HepG2 (cell line): ENCODE measurements around the gene BLVRA. TPM values are rescaled to one million over a fixed set of nuclear protein-coding genes. Genes with fewer than 3 reads are reported as not detected.

Experiments
- ATAC-seq: fragments of 200-7000 bp; cut with Tn5 transposase; 3 replicates; pipeline ENCODE4 v1.9.1; 2020; ENCODE audit warnings: mild to moderate bottlenecking, moderate library complexity
- BruUV-seq: library from RNA; stranded (reverse); fragments of 400-500 nt; replicated peaks from 2 replicates; lab custom pipeline; 2021; lab: Mats Ljungman, UMichigan
- CTCF ChIA-PET: fragments of 300-600 bp; formaldehyde crosslinking; extraction: SDS; loops from one replicate; lab custom pipeline; 2021; ENCODE audit warnings: low total read pairs, inconsistent platforms, low intra/inter-chr PET ratio; lab: Yijun Ruan, JAX
- POLR2A ChIA-PET: fragments of 350-600 bp; sonication (Branson Sonifier 250); formaldehyde crosslinking; loops from one replicate; lab custom pipeline; 2020; ENCODE audit warnings: antibody characterized with exemption, inconsistent platforms; lab: Yijun Ruan, JAX
- DNase-seq: peaks from one replicate; pipeline ENCODE4 v3.0.0-alpha.2; 2015; ENCODE audit warnings: low spot score
- FAIRE-seq: peaks from 3 replicates; lab custom pipeline; 2011; peaks lifted over from hg19 to GRCh38; lab: Jason Lieb, UNC
- H2AFZ ChIP-seq: one replicate; pipeline ENCODE4 v1.6.1; 2011; ENCODE audit warnings: low read length, inconsistent platforms
- H3K27ac ChIP-seq: fragments of 300-600 bp; 3 replicates; pipeline ENCODE4 v1.8.0; 2011; ENCODE audit warnings: mixed run types, mild to moderate bottlenecking, mixed read lengths, low read length, inconsistent platforms; ENCODE audit not compliant: insufficient read depth; ENCODE audit errors: extremely low read length
- H3K27me3 ChIP-seq, 2 experiments: fragments of 200-600 bp in 1 of 2; 2 replicates in 1 of 2; 3 replicates in 1 of 2; pipeline versions ENCODE4 v1.6.0 to v1.8.0; 2011; ENCODE audit warnings: low read length in 2 of 2, mild to moderate bottlenecking in 2 of 2, moderate library complexity in 2 of 2, inconsistent platforms in 1 of 2; ENCODE audit not compliant: insufficient read depth in 2 of 2, control insufficient read depth in 1 of 2
- H3K36me3 ChIP-seq, 2 experiments: fragments of 200-600 bp in 1 of 2; replicated peaks in 1 of 2; 2 replicates in 1 of 2; 3 replicates in 1 of 2; pipeline versions ENCODE4 v1.5.1 to v1.8.0; 2011; ENCODE audit warnings: low read length in 2 of 2, inconsistent platforms in 1 of 2; ENCODE audit not compliant: insufficient read depth in 2 of 2, control insufficient read depth in 1 of 2
- H3K4me1 ChIP-seq: 2 replicates; pipeline ENCODE4 v1.5.1; 2012; ENCODE audit warnings: low read length, inconsistent platforms; ENCODE audit not compliant: insufficient read depth
- H3K4me2 ChIP-seq: 2 replicates; pipeline ENCODE4 v1.6.0; 2011; ENCODE audit warnings: low read depth, low read length, inconsistent platforms
- H3K4me3 ChIP-seq, 3 experiments: fragments of 200-600 bp in 1 of 3; sonication (generic), shearing (Covaris generic) in 1 of 3; replicated peaks in 1 of 3; 2 replicates each; pipeline ENCODE4 v1.5.1; 2011 to 2016; ENCODE audit warnings: low read length in 3 of 3, inconsistent platforms in 2 of 3, low read depth in 2 of 3, mild to moderate bottlenecking in 2 of 3, control low read depth in 1 of 3, mixed read lengths in 1 of 3; ENCODE audit not compliant: insufficient read depth in 1 of 3
- H3K79me2 ChIP-seq: one replicate; pipeline ENCODE4 v1.6.1; 2011; ENCODE audit warnings: low read length, inconsistent platforms; ENCODE audit not compliant: insufficient read depth
- H3K9ac ChIP-seq: 2 replicates; pipeline ENCODE4 v1.6.0; 2011; ENCODE audit warnings: mild to moderate bottlenecking, low read depth, low read length, inconsistent platforms; ENCODE audit not compliant: insufficient read depth
- H3K9me3 ChIP-seq: 2 replicates; pipeline ENCODE4 v1.5.1; 2012; ENCODE audit warnings: mild to moderate bottlenecking, low read length
- H4K20me1 ChIP-seq: 2 replicates; pipeline ENCODE4 v1.6.0; 2011; ENCODE audit warnings: inconsistent platforms, mild to moderate bottlenecking, low read length, moderate library complexity; ENCODE audit not compliant: insufficient read depth
- NFE2L1 ChIP-seq: sonication (generic); formaldehyde crosslinking; IDR thresholded peaks from 2 replicates; pipeline ENCODE4 v1.4.0; 2020; ENCODE audit warnings: missing genetic modification reagents, mild to moderate bottlenecking, borderline replicate concordance
- NFIB ChIP-seq: sonication (generic); formaldehyde crosslinking; IDR thresholded peaks from 2 replicates; pipeline ENCODE4 v1.9.0; 2021; ENCODE audit warnings: missing genetic modification reagents, mild to moderate bottlenecking, borderline replicate concordance
- PBX2 ChIP-seq: IDR thresholded peaks from 2 replicates; pipeline ENCODE4 v1.6.1; 2016; ENCODE audit warnings: control low read depth
- SALL1 ChIP-seq: sonication (generic); formaldehyde crosslinking; IDR thresholded peaks from 2 replicates; pipeline ENCODE4 v1.8.0; 2022; ENCODE audit warnings: mild to moderate bottlenecking, missing genetic modification reagents
- ZNF225 ChIP-seq: sonication (generic); formaldehyde crosslinking; IDR thresholded peaks from 2 replicates; pipeline ENCODE4 v1.4.0; 2020; ENCODE audit warnings: mild to moderate bottlenecking, missing genetic modification reagents
- WGBS: methylation state at CpG from one replicate; pipeline ENCODE4 v1.1.6; 2017; ENCODE audit warnings: low lambda C conversion rate; 5-methylcytosine and 5-hydroxymethylcytosine counted together
- in situ Hi-C: cut with HindIII; loops from 2 replicates; pipeline ENCODE4 v1.10.0; 2017; ENCODE audit warnings: low pct_unique_long_range_greater_than_20kb; ENCODE audit not compliant: extremely low pct_ligation_motif_present
- intact Hi-C: fragments of 100-400 bp; cut with micrococcal nuclease; formaldehyde crosslinking; loops from one replicate; pipeline ENCODE4 v1.10.0; 2022; ENCODE audit not compliant: unreplicated experiment
- polyA plus RNA-seq, 8 experiments: library from polyadenylated mRNA; depleted of rRNA in 3 of 8; stranded (reverse) in 7 of 8; unstranded in 1 of 8; fragments of >200 nt; fragmentation: Illumina TruSeq in 4 of 8; extraction: Trizol in 4 of 8; gene quantifications; 2 replicates each; pipeline versions ENCODE4 v1.2.1 to v1.2.3, GENCODE V29; 2011 to 2016; ENCODE audit warnings: low read depth in 4 of 8, missing spikeins in 1 of 8, mixed read lengths in 1 of 8; ENCODE audit not compliant: insufficient read depth in 1 of 8
- total RNA-seq, 5 experiments: library from RNA; depleted of rRNA; stranded (reverse); fragments of >200 nt; fragmentation: Illumina TruSeq; extraction: Trizol; gene quantifications; 2 replicates each; pipeline ENCODE4 v1.2.3, GENCODE V29; 2016; ENCODE audit warnings: low read depth in 1 of 5

The BLVRA gene
- total and polyA plus RNA-seq, 2 of the 13 experiments (the other 11 are each of a cell fraction or from before 2014, with no cell fraction given), result 39.2 to 64.2 TPM

- no peaks in the 10 kb centered on the region for H4K20me1 ChIP-seq
- H3K4me1 ChIP-seq, result peaks cover 20% of the 10 kb centered on the region
- FAIRE-seq, result no peak
- H3K4me2 ChIP-seq, result peak overlapping the region; percentile 93
- H3K9ac ChIP-seq, result no peak overlapping the region
- peak; percentile 68 for ATAC-seq
- H2AFZ ChIP-seq, result peak overlapping the region; percentile 34
- H3K4me3 ChIP-seq, result peak overlapping the region; percentile 52 to 74 (median 55); a peak in 5 of 6 replicates
- no peaks in the 10 kb centered on the region for H3K79me2 ChIP-seq
- 20% methylated on average over 1 of the region's 5 CpGs for WGBS
- CTCF ChIA-PET, result no interaction called here
- no peak for DNase-seq
- intact Hi-C loops, result no loop called here
- no peak for TF ChIP-seq ZNF225 (CRISPR knock-in tag)
- TF ChIP-seq NFE2L1 (CRISPR knock-in tag), result 0 out of 2 replicates have a peak, but pooled peaks have one; percentile 20
- no peak for TF ChIP-seq PBX2 (CRISPR knock-in tag)
- 0 out of 2 replicates have a peak, but pooled peaks have one; percentile 2 for TF ChIP-seq SALL1 (CRISPR knock-in tag)
- TF ChIP-seq NFIB (CRISPR knock-in tag), result 0 out of 2 replicates have a peak, but pooled peaks have one; percentile 42
- TF ChIP-seq, all 625 proteins: peak for 3
- no peaks in the 10 kb centered on the region for H3K36me3 ChIP-seq
- no TSS peak for BruUV-seq
- no peaks in the 10 kb centered on the region for H3K27me3 ChIP-seq
- no peaks in the 10 kb centered on the region for H3K9me3 ChIP-seq
- in situ Hi-C loops, result no loop called here
- no peak overlapping the region for H3K27ac ChIP-seq
- POLR2A ChIA-PET, result interaction anchor here (1.2 to 1.9 kb wide), 4 partner anchors 9 to 20 kb away, joined by 4 to 15 read pairs (median 4); partner anchors contain the start of genes BLVRA and COA1
These were observed 9.0 kb upstream of the BLVRA start for GRCh38 chr7:43749383-43749940.
